OCI-LY1 (cell line): ENCODE data around the gene RRP8.

Source experiments
- CTCF ChIP-seq: fragments of 200-600 bp; sonication (generic), shearing (Covaris generic); IDR thresholded peaks from 2 replicates; pipeline ENCODE4 v1.5.1; 2017; ENCODE audit warnings: mild to moderate bottlenecking, antibody characterized with exemption, low read length, moderate library complexity, mixed read lengths
- EZH2 ChIP-seq: fragments of 200-600 bp; sonication (generic), shearing (Covaris generic); IDR thresholded peaks from 2 replicates; pipeline ENCODE4 v1.8.0; 2017; ENCODE audit warnings: borderline replicate concordance, mixed run types, mild to moderate bottlenecking, antibody characterized with exemption, low read length, moderate library complexity, mixed read lengths

- no peak for TF ChIP-seq CTCF
- no peak for TF ChIP-seq EZH2
Measured at GRCh38 chr11:6607190-6607795, 3.9 kb upstream of the RRP8 start.
